Upper lobe of left lung (tissue), 4 donors: ENCODE measurements around the gene MOB3B.

ENCODE experiments used
- POLR2A ChIP-seq, 4 donors: fragments of 450-650 bp; IDR thresholded peaks; one replicate each; pipeline ENCODE4 v1.5.1; 2016 to 2017; ENCODE audit warnings: antibody characterized with exemption in 4 of 4, mild to moderate bottlenecking in 2 of 4
- POLR2AphosphoS5 ChIP-seq, 2 donors: sonication (generic); formaldehyde crosslinking; IDR thresholded peaks; one replicate each; pipeline ENCODE4 v1.5.1; 2017; ENCODE audit warnings: antibody characterized with exemption in 2 of 2
- TF ChIP-seq, protein P1 (sequence below), 6 experiments: fragments of 450-650 bp in 4 of 6; fragments of 200-600 bp in 2 of 6; sonication (generic) in 2 of 6; IDR thresholded peaks; one replicate each; pipeline ENCODE4 v1.5.1; 2016 to 2019; ENCODE audit warnings: antibody characterized with exemption in 6 of 6

- TF ChIP-seq, protein P1, sequence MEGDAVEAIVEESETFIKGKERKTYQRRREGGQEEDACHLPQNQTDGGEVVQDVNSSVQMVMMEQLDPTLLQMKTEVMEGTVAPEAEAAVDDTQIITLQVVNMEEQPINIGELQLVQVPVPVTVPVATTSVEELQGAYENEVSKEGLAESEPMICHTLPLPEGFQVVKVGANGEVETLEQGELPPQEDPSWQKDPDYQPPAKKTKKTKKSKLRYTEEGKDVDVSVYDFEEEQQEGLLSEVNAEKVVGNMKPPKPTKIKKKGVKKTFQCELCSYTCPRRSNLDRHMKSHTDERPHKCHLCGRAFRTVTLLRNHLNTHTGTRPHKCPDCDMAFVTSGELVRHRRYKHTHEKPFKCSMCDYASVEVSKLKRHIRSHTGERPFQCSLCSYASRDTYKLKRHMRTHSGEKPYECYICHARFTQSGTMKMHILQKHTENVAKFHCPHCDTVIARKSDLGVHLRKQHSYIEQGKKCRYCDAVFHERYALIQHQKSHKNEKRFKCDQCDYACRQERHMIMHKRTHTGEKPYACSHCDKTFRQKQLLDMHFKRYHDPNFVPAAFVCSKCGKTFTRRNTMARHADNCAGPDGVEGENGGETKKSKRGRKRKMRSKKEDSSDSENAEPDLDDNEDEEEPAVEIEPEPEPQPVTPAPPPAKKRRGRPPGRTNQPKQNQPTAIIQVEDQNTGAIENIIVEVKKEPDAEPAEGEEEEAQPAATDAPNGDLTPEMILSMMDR (IDR thresholded peaks at IDR 0.05): no peak
- TF ChIP-seq POLR2A (IDR thresholded peaks at IDR 0.05) (no peak), POLR2AphosphoS5 (IDR thresholded peaks at IDR 0.05) (no peak)
Measured at GRCh38 chr9:27450752-27451151, 78.9 kb downstream of the MOB3B start.
